ENCODE results near the gene LRP2. TPM values are rescaled to one million over a fixed set of nuclear protein-coding genes. Genes with fewer than 3 reads are reported as not detected.

LRP2 gene
- polyA plus RNA-seq, 1 donor (not counting 4 experiments of a cell fraction or from before 2014, with no cell fraction given) = not detected

- H3K4me1 ChIP-seq (ENCODE audit: control insufficient read depth, extremely low read depth, insufficient read depth, low read length) = peaks cover 6% of the 10 kb centered on the region
- no peak overlapping the region for H3K4me2 ChIP-seq (ENCODE audit: control insufficient read depth, extremely low read depth, insufficient read depth, low read depth, low read length)
- no peak overlapping the region for H3K9ac ChIP-seq (ENCODE audit: control insufficient read depth, extremely low read depth, insufficient read depth, low read length)
- no peaks in the 10 kb centered on the region for H3K79me2 ChIP-seq (ENCODE audit: control insufficient read depth, insufficient read depth, low read length)
- no peak overlapping the region for H3K4me3 ChIP-seq (ENCODE audit: control insufficient read depth in 2 of 3, extremely low read depth in 1 of 3, insufficient read depth in 2 of 3, low read depth in 1 of 3, low read length in 3 of 3)
- TF ChIP-seq CTCF (optimal IDR thresholded peaks at IDR 0.05 in 1 of 3, IDR thresholded peaks at IDR 0.05 in 1 of 3, conservative IDR thresholded peaks at IDR 0.05 in 1 of 3; ENCODE audit: extremely low read depth in 1 of 3, insufficient read depth in 2 of 3, low read length in 3 of 3) (peak in 1 of 3 experiments; percentile 33), EZH2 (IDR thresholded peaks at IDR 0.05; ENCODE audit: low read length) (no peak)
- H2AFZ ChIP-seq (ENCODE audit: control insufficient read depth, low read length) = no peak overlapping the region
- H3K9me3 ChIP-seq (ENCODE audit: control insufficient read depth, low read depth, low read length) = no peaks in the 10 kb centered on the region
- no peak for FAIRE-seq
- no peaks in the 10 kb centered on the region for H3K9me1 ChIP-seq (ENCODE audit: control insufficient read depth, extremely low read depth, insufficient read depth, low read length)
- no peaks in the 10 kb centered on the region for H3K36me3 ChIP-seq (ENCODE audit: control insufficient read depth in 2 of 2, extremely low read depth in 1 of 2, insufficient read depth in 2 of 2, low read length in 2 of 2)
- dilution Hi-C loops (cut with MboI; ENCODE audit: extremely low pct_ligation_motif_present, low sequenced_read_pairs) = no loop called here
- H3K27me3 ChIP-seq (ENCODE audit: control insufficient read depth, extremely low read depth, insufficient read depth, low read length) = no peaks in the 10 kb centered on the region
- DNase-seq (ENCODE audit: low read depth, low spot score) = no peak
- no peaks in the 10 kb centered on the region for H4K20me1 ChIP-seq (ENCODE audit: control insufficient read depth, extremely low read depth, insufficient read depth, low read length)
- H3K27ac ChIP-seq (ENCODE audit: control insufficient read depth, insufficient read depth, low read length) = no peak overlapping the region
These were observed 35.4 kb upstream of the LRP2 start for GRCh38 chr2:169397697-169398096.

GRCh38 chr2:169395821-169396374, 33.6 kb upstream of the LRP2 start:
- Histone ChIP-seq H3K36me3 (ENCODE audit: control insufficient read depth in 2 of 2, extremely low read depth in 1 of 2, insufficient read depth in 2 of 2, low read length in 2 of 2) (no peaks in the 10 kb centered on the region), H3K79me2 (ENCODE audit: control insufficient read depth, insufficient read depth, low read length) (no peaks in the 10 kb centered on the region), H3K4me2 (ENCODE audit: control insufficient read depth, extremely low read depth, insufficient read depth, low read depth, low read length) (no peak overlapping the region), H3K9me3 (ENCODE audit: control insufficient read depth, low read depth, low read length) (no peaks in the 10 kb centered on the region), H3K27me3 (ENCODE audit: control insufficient read depth, extremely low read depth, insufficient read depth, low read length) (no peaks in the 10 kb centered on the region), H3K27ac (ENCODE audit: control insufficient read depth, insufficient read depth, low read length) (no peak overlapping the region), H3K9me1 (ENCODE audit: control insufficient read depth, extremely low read depth, insufficient read depth, low read length) (no peaks in the 10 kb centered on the region), H3K9ac (ENCODE audit: control insufficient read depth, extremely low read depth, insufficient read depth, low read length) (no peak overlapping the region), H2AFZ (ENCODE audit: control insufficient read depth, low read length) (no peak overlapping the region), H3K4me3 (ENCODE audit: control insufficient read depth in 2 of 3, extremely low read depth in 1 of 3, insufficient read depth in 2 of 3, low read depth in 1 of 3, low read length in 3 of 3) (no peak overlapping the region), H4K20me1 (ENCODE audit: control insufficient read depth, extremely low read depth, insufficient read depth, low read length) (no peaks in the 10 kb centered on the region), H3K4me1 (ENCODE audit: control insufficient read depth, extremely low read depth, insufficient read depth, low read length) (peaks cover 6% of the 10 kb centered on the region)
- FAIRE-seq (no peak), DNase-seq (ENCODE audit: low read depth, low spot score) (no peak)
- dilution Hi-C loops (cut with MboI; ENCODE audit: extremely low pct_ligation_motif_present, low sequenced_read_pairs) = no loop called here
- TF ChIP-seq CTCF (optimal IDR thresholded peaks at IDR 0.05 in 1 of 3, IDR thresholded peaks at IDR 0.05 in 1 of 3, conservative IDR thresholded peaks at IDR 0.05 in 1 of 3; ENCODE audit: extremely low read depth in 1 of 3, insufficient read depth in 2 of 3, low read length in 3 of 3) = no peak
- no peak for TF ChIP-seq EZH2 (IDR thresholded peaks at IDR 0.05; ENCODE audit: low read length)

Data from keratinocyte (primary cell).